H1 (cell line): ENCODE data around the gene ZFP1. TPM values are rescaled to one million over a fixed set of nuclear protein-coding genes. Genes with fewer than 3 reads are reported as not detected.

Experiments used
- CTCF ChIA-PET: fragments of 300-600 bp; sonication (Branson Sonifier 250); formaldehyde crosslinking; loops from one replicate; lab custom pipeline; 2021; ENCODE audit not compliant: partially characterized antibody; lab: Charles Lee
- POLR2A ChIA-PET: fragments of 300-600 bp; sonication (Branson Sonifier 250); formaldehyde crosslinking; loops from one replicate; lab custom pipeline; 2021; ENCODE audit warnings: inconsistent platforms; ENCODE audit not compliant: partially characterized antibody; lab: Charles Lee
- DNase-seq, 2 experiments: peaks; one replicate each; pipeline versions ENCODE4 v3.0.0 to v3.0.0-alpha.2; 2010 to 2022; ENCODE audit warnings: low spot score in 2 of 2, low read depth in 1 of 2, mixed read lengths in 1 of 2
- FAIRE-seq: peaks from 2 replicates; lab custom pipeline; 2011; peaks lifted over from hg19 to GRCh38; lab: Jason Lieb, UNC
- H2AFZ ChIP-seq: 2 replicates; pipeline ENCODE4 v1.8.1; 2012; ENCODE audit warnings: low read length, inconsistent platforms
- H2AK5ac ChIP-seq: 2 replicates; pipeline ENCODE4 v1.6.1; 2013; ENCODE audit warnings: low read depth, low read length
- H2BK120ac ChIP-seq: replicated peaks from 2 replicates; pipeline ENCODE3; 2013; ENCODE audit warnings: low read depth, low read length, inconsistent platforms
- H2BK12ac ChIP-seq: 2 replicates; pipeline ENCODE4 v1.6.1; 2013; ENCODE audit warnings: low read depth, low read length
- H2BK15ac ChIP-seq: 2 replicates; pipeline ENCODE4 v1.6.1; 2013; ENCODE audit warnings: low read length
- H2BK20ac ChIP-seq: 2 replicates; pipeline ENCODE4 v1.6.1; 2013; ENCODE audit warnings: low read length
- H2BK5ac ChIP-seq: 2 replicates; pipeline ENCODE4 v1.6.1; 2013; ENCODE audit warnings: low read depth, low read length
- H3K14ac ChIP-seq: 2 replicates; pipeline ENCODE4 v1.6.1; 2013; ENCODE audit warnings: inconsistent platforms; ENCODE audit not compliant: insufficient read length
- H3K18ac ChIP-seq: 2 replicates; pipeline ENCODE4 v1.6.1; 2013; ENCODE audit warnings: low read length; ENCODE audit errors: extremely low read depth
- H3K23ac ChIP-seq: 2 replicates; pipeline ENCODE4 v1.6.1; 2013; ENCODE audit warnings: inconsistent platforms; ENCODE audit not compliant: insufficient read length
- H3K23me2 ChIP-seq: 2 replicates; pipeline ENCODE4 v1.6.1; 2013; ENCODE audit warnings: low read depth, low read length
- H3K27ac ChIP-seq: 2 replicates; pipeline ENCODE4 v1.6.1; 2011; ENCODE audit warnings: low read depth, low read length, inconsistent platforms
- H3K27me3 ChIP-seq, 4 experiments: replicated peaks in 1 of 4; 1 replicate in 1 of 4; 2 replicates in 3 of 4; pipeline versions ENCODE4 v1.6.1 to v1.8.1; 2011 to 2013; ENCODE audit warnings: low read length in 3 of 4, mild to moderate bottlenecking in 3 of 4, inconsistent platforms in 2 of 4, mixed read lengths in 2 of 4, moderate library complexity in 1 of 4; ENCODE audit not compliant: control insufficient read depth in 3 of 4, insufficient read depth in 3 of 4; ENCODE audit errors: extremely low read depth in 1 of 4
- H3K36me3 ChIP-seq, 4 experiments: 2 replicates each; pipeline versions ENCODE4 v1.6.1 to v1.8.1; 2011 to 2013; ENCODE audit warnings: mild to moderate bottlenecking in 4 of 4, low read length in 3 of 4, moderate library complexity in 2 of 4, control low read depth in 1 of 4, inconsistent platforms in 1 of 4; ENCODE audit not compliant: insufficient read depth in 4 of 4, control insufficient read depth in 2 of 4
- H3K4ac ChIP-seq: replicated peaks from 2 replicates; pipeline ENCODE3; 2013; ENCODE audit warnings: low read length, low read depth, mixed read lengths, inconsistent platforms; ENCODE audit not compliant: insufficient read length
- H3K4me1 ChIP-seq, 4 experiments: replicated peaks in 1 of 4; 1 replicate in 1 of 4; 2 replicates in 3 of 4; pipeline versions ENCODE4 v1.6.1 to v1.8.1; 2011 to 2013; ENCODE audit warnings: low read length in 3 of 4, inconsistent platforms in 2 of 4, mixed read lengths in 1 of 4; ENCODE audit not compliant: insufficient read depth in 4 of 4, control insufficient read depth in 3 of 4
- H3K4me2 ChIP-seq, 2 experiments: 2 replicates each; pipeline versions ENCODE4 v1.6.1 to v1.8.1; 2011 to 2013; ENCODE audit warnings: low read depth in 2 of 2, low read length in 2 of 2, control low read depth in 1 of 2, inconsistent platforms in 1 of 2, mild to moderate bottlenecking in 1 of 2; ENCODE audit not compliant: insufficient read depth in 1 of 2
- H3K4me3 ChIP-seq, 4 experiments: fragments of 200-600, 300-600 bp in 1 of 4; sonication (generic), shearing (Covaris generic), sonication (Bioruptor Twin) in 1 of 4; 2 replicates each; pipeline versions ENCODE4 v1.5.1 to v1.8.1; 2011 to 2016; ENCODE audit warnings: low read length in 4 of 4, low read depth in 3 of 4, control low read depth in 2 of 4, inconsistent platforms in 2 of 4, mild to moderate bottlenecking in 2 of 4, mixed read lengths in 1 of 4, moderate library complexity in 1 of 4; ENCODE audit not compliant: insufficient read depth in 2 of 4; ENCODE audit errors: extremely low read depth in 1 of 4
- H3K56ac ChIP-seq: replicated peaks from 2 replicates; pipeline ENCODE3; 2013; ENCODE audit warnings: low read depth, mild to moderate bottlenecking, mixed read lengths, low read length, inconsistent platforms; ENCODE audit not compliant: insufficient read length
- H3K79me1 ChIP-seq: 2 replicates; pipeline ENCODE4 v1.6.1; 2013; ENCODE audit warnings: low read depth, low read length, control low read depth
- H3K79me2 ChIP-seq, 2 experiments: 2 replicates each; pipeline versions ENCODE4 v1.6.1 to v1.8.1; 2012 to 2013; ENCODE audit warnings: low read length in 2 of 2, mild to moderate bottlenecking in 2 of 2, inconsistent platforms in 1 of 2; ENCODE audit not compliant: insufficient read depth in 2 of 2, control insufficient read depth in 1 of 2
- H3K9ac ChIP-seq, 4 experiments: replicated peaks in 1 of 4; 1 replicate in 1 of 4; 2 replicates in 3 of 4; pipeline versions ENCODE4 v1.6.1 to v1.8.1; 2011 to 2013; ENCODE audit warnings: low read depth in 3 of 4, low read length in 3 of 4, control low read depth in 2 of 4, mild to moderate bottlenecking in 2 of 4, moderate library complexity in 2 of 4, inconsistent platforms in 1 of 4; ENCODE audit errors: extremely low read depth in 1 of 4
- H3K9me3 ChIP-seq, 2 experiments: 2 replicates each; pipeline versions ENCODE4 v1.6.1 to v1.8.1; 2012 to 2013; ENCODE audit warnings: mild to moderate bottlenecking in 2 of 2, moderate library complexity in 2 of 2, control low read depth in 1 of 2, inconsistent platforms in 1 of 2, low read depth in 1 of 2, low read length in 1 of 2, mixed read lengths in 1 of 2; ENCODE audit not compliant: insufficient read depth in 2 of 2
- H4K20me1 ChIP-seq, 2 experiments: replicated peaks in 1 of 2; 2 replicates each; pipeline versions ENCODE3 to v1.8.1; 2011 to 2013; ENCODE audit warnings: inconsistent platforms in 2 of 2, low read length in 2 of 2, mild to moderate bottlenecking in 1 of 2; ENCODE audit not compliant: insufficient read depth in 2 of 2, control insufficient read depth in 1 of 2
- H4K5ac ChIP-seq: 2 replicates; pipeline ENCODE4 v1.6.1; 2013; ENCODE audit warnings: low read length, low read depth, mixed read lengths, inconsistent platforms; ENCODE audit not compliant: insufficient read length
- H4K8ac ChIP-seq: 2 replicates; pipeline ENCODE4 v1.8.0; 2013; ENCODE audit warnings: mild to moderate bottlenecking, moderate library complexity, low read length, inconsistent platforms; ENCODE audit not compliant: insufficient read depth; ENCODE audit errors: extremely low read depth
- H4K91ac ChIP-seq: replicated peaks from 2 replicates; pipeline ENCODE3; 2013; ENCODE audit warnings: low read length, mixed read lengths, inconsistent platforms; ENCODE audit not compliant: insufficient read length
- MAX ChIP-seq: IDR thresholded peaks from 2 replicates; pipeline ENCODE4 v1.6.1; 2012; ENCODE audit warnings: inconsistent platforms
- POLR2AphosphoS5 ChIP-seq: IDR thresholded peaks from 2 replicates; pipeline ENCODE4 v1.6.1; 2011; ENCODE audit warnings: low read depth, low read length
- POU5F1 ChIP-seq: IDR thresholded peaks from 2 replicates; pipeline ENCODE4 v1.6.1; 2011; ENCODE audit warnings: low read depth, mild to moderate bottlenecking, low read length, moderate library complexity
- USF2 ChIP-seq: IDR thresholded peaks from 2 replicates; pipeline ENCODE4 v1.6.1; 2011; ENCODE audit warnings: low read length, improper control_type of control experiment
- YY1 ChIP-seq: IDR thresholded peaks from 2 replicates; pipeline ENCODE4 v1.6.1; 2011; ENCODE audit warnings: low read depth, mild to moderate bottlenecking, low read length
- WGBS, 2 experiments: shearing (Covaris generic) in 1 of 2; methylation state at CpG; one replicate each; pipeline versions ENCODE4 v1.1.6 to v1.1.7; 2013 to 2015; ENCODE audit warnings: low lambda C conversion rate in 2 of 2, mixed read lengths in 2 of 2, inconsistent platforms in 1 of 2, low coverage in 1 of 2, missing lambda C conversion rate in 1 of 2; ENCODE audit not compliant: insufficient replicate concordance in 2 of 2, insufficient coverage in 1 of 2, insufficient read length in 1 of 2; ENCODE audit errors: extremely low coverage in 1 of 2, missing lambda C conversion rate in 1 of 2; 5-methylcytosine and 5-hydroxymethylcytosine counted together
- polyA plus RNA-seq, 7 experiments: library from polyadenylated mRNA; depleted of rRNA in 3 of 7; stranded (reverse) in 5 of 7; unstranded in 2 of 7; fragments of >200 nt in 5 of 7; fragments of 200-250 nt in 2 of 7; gene quantifications; 1 replicate in 5 of 7; 2 replicates in 1 of 7; 4 replicates in 1 of 7; pipeline versions ENCODE4 v1.2.1 to v1.2.3, GENCODE V29; 2011 to 2013; ENCODE audit warnings: missing spikeins in 2 of 7, mixed read lengths in 2 of 7
- total RNA-seq: library from RNA; stranded (reverse); fragmentation: NEBNext Ultra II Directional; extraction: Animal tissue kit (Norgen Biotek cat#: 25700); gene quantifications from 2 replicates; pipeline ENCODE4 v1.2.1, GENCODE V29; 2021
- TF ChIP-seq, protein P1 (sequence below): IDR thresholded peaks from 2 replicates; pipeline ENCODE4 v1.6.1; 2011; ENCODE audit warnings: low read depth, mild to moderate bottlenecking, low read length; ENCODE audit not compliant: insufficient read depth

ZFP1 gene
- total and polyA plus RNA-seq, 2 of the 8 experiments (the other 6 are each of a cell fraction or from before 2014, with no cell fraction given): 4.0 to 11.2 TPM

GRCh38 chr16:75216576-75216975 is 68.3 kb downstream of the ZFP1 start:
- no peaks in the 10 kb centered on the region for H3K23me2 ChIP-seq
- H2BK5ac ChIP-seq: no peak overlapping the region
- no peak overlapping the region for H3K56ac ChIP-seq
- no peaks in the 10 kb centered on the region for H3K9me3 ChIP-seq
- no peaks in the 10 kb centered on the region for H4K20me1 ChIP-seq
- FAIRE-seq: no peak
- no peak overlapping the region for H3K14ac ChIP-seq
- H4K8ac ChIP-seq: no peak overlapping the region
- POLR2A ChIA-PET: interaction anchor here (1.1 to 1.4 kb wide), 2 partner anchors 10 to 300 kb away, joined by 3 to 6 read pairs; no protein-coding TSS in a partner anchor
- no peaks in the 10 kb centered on the region for H3K79me1 ChIP-seq
- no peak overlapping the region for H2BK120ac ChIP-seq
- H3K27me3 ChIP-seq: no peaks in the 10 kb centered on the region
- no peak for DNase-seq
- H3K79me2 ChIP-seq: no peaks in the 10 kb centered on the region
- H3K4me3 ChIP-seq: no peak overlapping the region
- H3K4me2 ChIP-seq: no peak overlapping the region
- H2AFZ ChIP-seq: no peak overlapping the region
- H3K23ac ChIP-seq: no peak overlapping the region
- no peak overlapping the region for H3K4ac ChIP-seq
- H4K5ac ChIP-seq: no peak overlapping the region
- no peak overlapping the region for H2BK12ac ChIP-seq
- no peak overlapping the region for H2AK5ac ChIP-seq
- H2BK15ac ChIP-seq: no peak overlapping the region
- WGBS, 2 experiments: 87% methylated on average over 7 of the region's 7 CpGs; no CpG with 5 or more reads in 1 of the 2 experiments
- no peak overlapping the region for H3K27ac ChIP-seq
- H2BK20ac ChIP-seq: no peak overlapping the region
- no peak overlapping the region for H4K91ac ChIP-seq
- no peak overlapping the region for H3K9ac ChIP-seq
- no peaks in the 10 kb centered on the region for H3K36me3 ChIP-seq
- TF ChIP-seq USF2 (no peak), POU5F1 (no peak), YY1 (no peak), POLR2AphosphoS5 (no peak), MAX (no peak)
- TF ChIP-seq, protein P1, sequence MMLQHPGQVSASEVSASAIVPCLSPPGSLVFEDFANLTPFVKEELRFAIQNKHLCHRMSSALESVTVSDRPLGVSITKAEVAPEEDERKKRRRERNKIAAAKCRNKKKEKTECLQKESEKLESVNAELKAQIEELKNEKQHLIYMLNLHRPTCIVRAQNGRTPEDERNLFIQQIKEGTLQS: no peak
- TF ChIP-seq, all 59 proteins: peak for 0
- no peaks in the 10 kb centered on the region for H3K4me1 ChIP-seq
- no peak overlapping the region for H3K18ac ChIP-seq
- CTCF ChIA-PET: interaction anchor here (1.2 to 15.0 kb wide), 3 partner anchors 9 to 17 kb away, joined by 3 to 157 read pairs (median 11); no protein-coding TSS in a partner anchor
